GM23248 (cell line): ENCODE results near the gene UBE2V1.

Experiments used
- EZH2 ChIP-seq: fragments of 200-600 bp; sonication (generic); IDR thresholded peaks from 2 replicates; pipeline ENCODE4 v1.6.1; 2018; ENCODE audit warnings: antibody characterized with exemption, mild to moderate bottlenecking; ENCODE audit not compliant: insufficient read depth, poor library complexity, severe bottlenecking
- EZH2phosphoT487 ChIP-seq: fragments of 200-600 bp; sonication (generic); IDR thresholded peaks from 2 replicates; pipeline ENCODE4 v1.6.1; 2018; ENCODE audit warnings: antibody characterized with exemption, moderate library complexity, mild to moderate bottlenecking, low read depth; ENCODE audit not compliant: insufficient read depth

DNA sequence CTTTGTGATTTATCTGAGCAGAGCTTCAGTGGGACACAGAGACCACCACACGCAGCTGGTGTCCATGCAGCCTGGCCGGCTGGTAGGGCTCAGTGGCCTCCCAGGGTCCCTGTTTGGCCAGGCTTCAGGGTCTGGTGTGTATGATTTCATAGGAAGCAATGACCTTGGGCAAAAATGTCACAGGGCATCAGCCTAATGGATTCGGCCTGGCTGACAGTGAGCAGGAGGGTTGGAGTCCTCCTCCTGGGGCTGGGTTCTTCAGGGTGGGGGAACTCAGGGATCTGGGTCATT, 47.7 kb downstream of the UBE2V1 start:
- TF ChIP-seq EZH2 (no peak), EZH2phosphoT487 (no peak)
